ENCODE data around the gene LDHB. TPM values are rescaled to one million over a fixed set of nuclear protein-coding genes. Genes with fewer than 3 reads are reported as not detected.

The LDHB gene
- total and polyA plus RNA-seq, 11 donors: 1,099 to 3,071 (median 2,070) TPM

DNA sequence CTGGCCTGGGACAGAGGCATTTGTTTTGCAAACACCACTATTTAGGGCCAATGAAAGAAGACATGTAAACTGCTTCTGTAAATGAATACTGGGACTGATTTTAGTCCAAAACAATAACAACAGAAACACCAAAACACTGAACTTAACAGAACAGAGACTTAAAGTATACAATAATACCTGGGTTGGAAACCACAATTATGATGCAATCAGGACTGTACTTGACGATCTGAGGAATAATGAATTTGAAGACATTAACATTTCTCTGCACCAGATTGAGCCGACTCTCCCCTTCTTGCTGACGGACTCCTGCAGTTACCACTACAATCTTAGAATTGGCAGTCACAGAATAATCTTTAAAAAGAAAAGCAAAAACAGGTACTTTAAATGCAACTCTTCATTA, 13.9 kb downstream of the LDHB start:
- no peak for TF ChIP-seq POLR2A (IDR thresholded peaks at IDR 0.05)
- TF ChIP-seq, protein P1, sequence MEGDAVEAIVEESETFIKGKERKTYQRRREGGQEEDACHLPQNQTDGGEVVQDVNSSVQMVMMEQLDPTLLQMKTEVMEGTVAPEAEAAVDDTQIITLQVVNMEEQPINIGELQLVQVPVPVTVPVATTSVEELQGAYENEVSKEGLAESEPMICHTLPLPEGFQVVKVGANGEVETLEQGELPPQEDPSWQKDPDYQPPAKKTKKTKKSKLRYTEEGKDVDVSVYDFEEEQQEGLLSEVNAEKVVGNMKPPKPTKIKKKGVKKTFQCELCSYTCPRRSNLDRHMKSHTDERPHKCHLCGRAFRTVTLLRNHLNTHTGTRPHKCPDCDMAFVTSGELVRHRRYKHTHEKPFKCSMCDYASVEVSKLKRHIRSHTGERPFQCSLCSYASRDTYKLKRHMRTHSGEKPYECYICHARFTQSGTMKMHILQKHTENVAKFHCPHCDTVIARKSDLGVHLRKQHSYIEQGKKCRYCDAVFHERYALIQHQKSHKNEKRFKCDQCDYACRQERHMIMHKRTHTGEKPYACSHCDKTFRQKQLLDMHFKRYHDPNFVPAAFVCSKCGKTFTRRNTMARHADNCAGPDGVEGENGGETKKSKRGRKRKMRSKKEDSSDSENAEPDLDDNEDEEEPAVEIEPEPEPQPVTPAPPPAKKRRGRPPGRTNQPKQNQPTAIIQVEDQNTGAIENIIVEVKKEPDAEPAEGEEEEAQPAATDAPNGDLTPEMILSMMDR (IDR thresholded peaks at IDR 0.05): no peak
- no peaks in the 10 kb centered on the region for H3K9me3 ChIP-seq
- peaks cover 0 to 96% (median 73%) of the 10 kb centered on the region in 9 donors for H3K36me3 ChIP-seq
- ATAC-seq (no peak), DNase-seq (no peak)
- H3K27me3 ChIP-seq: no peaks in the 10 kb centered on the region
- no peak overlapping the region for H3K4me3 ChIP-seq
- intact Hi-C loops (cut with DNase I): no loop called here
- WGBS, 4 donors: 64 to 77% (median 74%) methylated on average over 3 of the region's 3 CpGs
- peak overlapping the region in 11 of 12 donors; percentile 27 to 79 (median 61) for H3K27ac ChIP-seq
- peaks cover 0 to 83% (median 26%) of the 10 kb centered on the region in 12 donors for H3K4me1 ChIP-seq

GRCh38 chr12:21642707-21643389, 14.8 kb downstream of the LDHB start:
- Histone ChIP-seq H3K4me3 (no peak overlapping the region), H3K9me3 (no peaks in the 10 kb centered on the region), H3K27me3 (no peaks in the 10 kb centered on the region), H3K4me1 (peaks cover 0 to 86% (median 29%) of the 10 kb centered on the region in 12 donors), H3K36me3 (peaks cover 0 to 98% (median 77%) of the 10 kb centered on the region in 9 donors), H3K27ac (peak overlapping the region; percentile 11 to 79 (median 57))
- DNase-seq (no peak), ATAC-seq (peak; percentile 49 to 88 (median 83))
- intact Hi-C loops (cut with DNase I): no loop called here
- TF ChIP-seq, protein P1 (IDR thresholded peaks at IDR 0.05): no peak
- TF ChIP-seq POLR2A (IDR thresholded peaks at IDR 0.05): no peak
- WGBS, 4 donors: 12 to 20% (median 16%) methylated on average over 1 of the region's 1 CpG

GRCh38 chr12:21638054-21638891, 19.4 kb downstream of the LDHB start:
- TF ChIP-seq POLR2A (IDR thresholded peaks at IDR 0.05): no peak
- TF ChIP-seq, protein P1 (IDR thresholded peaks at IDR 0.05): no peak
- DNase-seq: no peak
- intact Hi-C loops (cut with DNase I): no loop called here
- H3K9me3 ChIP-seq: no peaks in the 10 kb centered on the region
- no peaks in the 10 kb centered on the region for H3K27me3 ChIP-seq
- H3K4me1 ChIP-seq: peaks cover 0 to 51% (median 19%) of the 10 kb centered on the region in 12 donors
- no peak for ATAC-seq
- peak overlapping the region; percentile 5 to 66 (median 42) for H3K27ac ChIP-seq
- 33 to 53% (median 40%) methylated on average over 1 of the region's 1 CpG for WGBS, 4 donors
- peaks cover 0 to 100% (median 78%) of the 10 kb centered on the region in 9 donors for H3K36me3 ChIP-seq
- no peak overlapping the region for H3K4me3 ChIP-seq

GRCh38 chr12:21634245-21634644, 23.4 kb downstream of the LDHB start:
- H3K36me3 ChIP-seq: peaks cover 0 to 72% (median 48%) of the 10 kb centered on the region in 9 donors
- WGBS, 4 donors: 96 to 98% (median 97%) methylated on average over 3 of the region's 3 CpGs
- no peaks in the 10 kb centered on the region for H3K9me3 ChIP-seq
- no peaks in the 10 kb centered on the region for H3K27me3 ChIP-seq
- H3K27ac ChIP-seq: no peak overlapping the region
- ATAC-seq (peak in 2 of 4 donors; percentile 11 to 39), DNase-seq (no peak)
- intact Hi-C loops (cut with DNase I): no loop called here
- TF ChIP-seq, protein P1 (IDR thresholded peaks at IDR 0.05): no peak
- TF ChIP-seq POLR2A (IDR thresholded peaks at IDR 0.05): no peak
- peaks cover 0 to 18% (median 5%) of the 10 kb centered on the region in 12 donors for H3K4me1 ChIP-seq
- no peak overlapping the region for H3K4me3 ChIP-seq
